ENCODE data around the gene GM2A. TPM values are rescaled to one million over a fixed set of nuclear protein-coding genes. Genes with fewer than 3 reads are reported as not detected.

GM2A gene
- total RNA-seq, 1 donor from 2014 or later: 18.5 TPM

Other genes starting within 250 kb of the GM2A start
- 6.3 and 8.5 TPM in 2 replicates for gene GPX3, start 232.6 kb upstream of the GM2A start, total RNA-seq
- 87.9 and 93.7 TPM in 2 replicates for gene TNIP1, start 172.2 kb upstream of the GM2A start, total RNA-seq
- gene ANXA6, start 95.4 kb upstream of the GM2A start, total RNA-seq: 329 and 410 TPM in 2 replicates
- 8.2 and 8.9 TPM in 2 replicates for gene CCDC69, start 29.1 kb upstream of the GM2A start, total RNA-seq
- not detected in 2 replicates for gene SLC36A3, start 50.6 kb downstream of the GM2A start, total RNA-seq
- gene SLC36A2, start 94.4 kb downstream of the GM2A start, total RNA-seq: not detected in 2 replicates
- gene SLC36A1, start 194.4 kb downstream of the GM2A start, total RNA-seq: 3.2 and 6.1 TPM in 2 replicates

Measured in pulmonary artery endothelial cell (primary cell).